Neuronal stem cell (in vitro differentiated cells): ENCODE results near the gene THAP2. TPM values are rescaled to one million over a fixed set of nuclear protein-coding genes. Genes with fewer than 3 reads are reported as not detected.

ENCODE experiments used
- DNase-seq: peaks from one replicate; pipeline ENCODE4 v3.0.0-alpha.2; 2013; ENCODE audit warnings: low spot score
- H2AFZ ChIP-seq: one replicate; pipeline ENCODE4 v1.6.1; 2013; ENCODE audit warnings: mild to moderate bottlenecking, low read length, inconsistent platforms
- H2AK5ac ChIP-seq: 2 replicates; pipeline ENCODE4 v1.6.1; 2013; ENCODE audit warnings: low read depth, mild to moderate bottlenecking, inconsistent platforms, low read length, moderate library complexity, mixed read lengths
- H2BK120ac ChIP-seq: 2 replicates; pipeline ENCODE4 v1.6.1; 2013; ENCODE audit warnings: low read depth, mild to moderate bottlenecking, inconsistent platforms, low read length, moderate library complexity, mixed read lengths
- H2BK12ac ChIP-seq: one replicate; pipeline ENCODE4 v1.6.1; 2013; ENCODE audit warnings: low read length, inconsistent platforms
- H2BK15ac ChIP-seq: 2 replicates; pipeline ENCODE4 v1.6.1; 2013; ENCODE audit warnings: mild to moderate bottlenecking, low read length, inconsistent platforms, mixed read lengths
- H2BK5ac ChIP-seq: one replicate; pipeline ENCODE4 v1.6.1; 2013; ENCODE audit warnings: inconsistent platforms, mild to moderate bottlenecking, low read length, moderate library complexity
- H3K14ac ChIP-seq: one replicate; pipeline ENCODE4 v1.6.1; 2013; ENCODE audit warnings: low read length, inconsistent platforms
- H3K18ac ChIP-seq: 2 replicates; pipeline ENCODE4 v1.6.1; 2013; ENCODE audit warnings: low read length, inconsistent platforms
- H3K23ac ChIP-seq: 2 replicates; pipeline ENCODE4 v1.6.1; 2013; ENCODE audit warnings: low read depth, mild to moderate bottlenecking, mixed read lengths, low read length, inconsistent platforms; ENCODE audit not compliant: poor library complexity
- H3K27ac ChIP-seq: replicated peaks from 3 replicates; pipeline ENCODE4 v1.5.1; 2013; ENCODE audit warnings: low read length, inconsistent platforms
- H3K27me3 ChIP-seq, 3 experiments: 2 replicates each; pipeline ENCODE4 v1.6.1; 2013; ENCODE audit warnings: low read length in 3 of 3, mild to moderate bottlenecking in 2 of 3, inconsistent platforms in 1 of 3, low read depth in 1 of 3, mixed read lengths in 1 of 3, moderate library complexity in 1 of 3; ENCODE audit not compliant: control insufficient read depth in 3 of 3, insufficient read depth in 3 of 3
- H3K36me3 ChIP-seq, 2 donors: replicated peaks in 1 of 2; 2 replicates each; pipeline ENCODE4 v1.6.1; 2013; ENCODE audit warnings: low read length in 2 of 2; ENCODE audit not compliant: control insufficient read depth in 2 of 2, insufficient read depth in 2 of 2
- H3K4ac ChIP-seq: 2 replicates; pipeline ENCODE4 v1.6.1; 2013; ENCODE audit warnings: inconsistent platforms, mild to moderate bottlenecking, low read length, moderate library complexity
- H3K4me1 ChIP-seq, 2 donors: 1 replicate in 1 of 2; 2 replicates in 1 of 2; pipeline ENCODE4 v1.6.1; 2013; ENCODE audit warnings: low read length in 2 of 2, low read depth in 1 of 2; ENCODE audit not compliant: control insufficient read depth in 2 of 2, insufficient read depth in 1 of 2
- H3K4me2 ChIP-seq: one replicate; pipeline ENCODE4 v1.6.1; 2013; ENCODE audit warnings: mild to moderate bottlenecking, low read length, inconsistent platforms; ENCODE audit not compliant: insufficient read depth, poor library complexity, severe bottlenecking
- H3K4me3 ChIP-seq, 2 donors: 2 replicates each; pipeline ENCODE4 v1.5.1; 2013; ENCODE audit warnings: low read length in 2 of 2, mild to moderate bottlenecking in 2 of 2, inconsistent platforms in 1 of 2, moderate library complexity in 1 of 2
- H3K79me1 ChIP-seq: one replicate; pipeline ENCODE4 v1.6.1; 2013; ENCODE audit warnings: low read depth, mild to moderate bottlenecking, inconsistent platforms, low read length, moderate library complexity
- H3K9ac ChIP-seq: one replicate; pipeline ENCODE4 v1.6.1; 2013; ENCODE audit warnings: mild to moderate bottlenecking, low read depth, low read length, inconsistent platforms; ENCODE audit not compliant: poor library complexity
- H3K9me3 ChIP-seq, 2 donors: replicated peaks in 1 of 2; 2 replicates each; pipeline versions ENCODE3 to v1.6.1; 2013; ENCODE audit warnings: low read length in 2 of 2, mild to moderate bottlenecking in 2 of 2, inconsistent platforms in 1 of 2, low read depth in 1 of 2, mixed read lengths in 1 of 2, moderate library complexity in 1 of 2; ENCODE audit not compliant: control insufficient read depth in 2 of 2, insufficient read depth in 1 of 2
- H4K8ac ChIP-seq: one replicate; pipeline ENCODE4 v1.6.1; 2013; ENCODE audit warnings: low read depth, mild to moderate bottlenecking, inconsistent platforms, low read length, moderate library complexity
- H4K91ac ChIP-seq: one replicate; pipeline ENCODE4 v1.6.1; 2013; ENCODE audit warnings: low read length, low read depth, mild to moderate bottlenecking, inconsistent platforms; ENCODE audit not compliant: poor library complexity
- WGBS, 2 donors: extraction: QIAGEN DNeasy Blood & Tissue Kit; methylation state at CpG; one replicate each; pipeline ENCODE4 v1.1.7; 2013; ENCODE audit warnings: missing lambda C conversion rate in 2 of 2, mixed read lengths in 1 of 2; ENCODE audit not compliant: insufficient read length in 2 of 2, insufficient replicate concordance in 1 of 2; ENCODE audit errors: extremely low coverage in 2 of 2; 5-methylcytosine and 5-hydroxymethylcytosine counted together
- polyA plus RNA-seq, 2 experiments: library from polyadenylated mRNA; stranded (reverse); fragments of 200-250 nt; gene quantifications; one replicate each; pipeline ENCODE4 v1.2.3, GENCODE V29; 2013

The THAP2 gene
- 15.2 TPM for polyA plus RNA-seq (2013, experiment 1 of 2)
- polyA plus RNA-seq (2013, experiment 2 of 2): 15.2 TPM

- peak within 1 kb of the TSS; percentile 88 to 95 for H3K4me3 ChIP-seq
- no peak within 1 kb of the TSS for H2BK15ac ChIP-seq
- no peaks in the 10 kb centered on the region for H3K27me3 ChIP-seq
- H3K27ac ChIP-seq: peak within 1 kb of the TSS; percentile 95
- H3K18ac ChIP-seq: peak within 1 kb of the TSS; percentile 94
- no peak within 1 kb of the TSS for H2BK120ac ChIP-seq
- H2AFZ ChIP-seq: peak within 1 kb of the TSS; percentile 93
- peak within 1 kb of the TSS; percentile 88 for H2AK5ac ChIP-seq
- H3K9me3 ChIP-seq: no peaks in the 10 kb centered on the region
- H3K23ac ChIP-seq: peak within 1 kb of the TSS; percentile 80
- no CpG with 5 or more reads among the region's 57 CpGs for WGBS, 2 donors
- peak within 1 kb of the TSS; percentile 53 for H3K4me2 ChIP-seq
- H3K4ac ChIP-seq: peak within 1 kb of the TSS; percentile 84
- peaks cover 0 to 2% of the 10 kb centered on the region in 2 donors for H3K4me1 ChIP-seq
- peaks cover 3% of the 10 kb centered on the region for H3K79me1 ChIP-seq
- H3K36me3 ChIP-seq: peaks cover 3 to 42% of the 10 kb centered on the region in 2 donors
- no peak within 1 kb of the TSS for H2BK12ac ChIP-seq
- H2BK5ac ChIP-seq: peak within 1 kb of the TSS; percentile 90
- no peak within 1 kb of the TSS for H4K8ac ChIP-seq
- peak; percentile 97 for DNase-seq
- peak within 1 kb of the TSS; percentile 90 for H3K14ac ChIP-seq
- H4K91ac ChIP-seq: no peak within 1 kb of the TSS
- peak within 1 kb of the TSS; percentile 92 for H3K9ac ChIP-seq
Measured at GRCh38 chr12:71663561-71664410, at the start of gene THAP2, which contains the start of gene ZFC3H1. TSS of gene THAP2 (plus strand) at chr12:71664301. CDS start at chr12:71664510, 209 bp downstream. TSS of gene ZFC3H1 (minus strand) at chr12:71663848. CDS start at chr12:71663610, 238 bp downstream.

DNA sequence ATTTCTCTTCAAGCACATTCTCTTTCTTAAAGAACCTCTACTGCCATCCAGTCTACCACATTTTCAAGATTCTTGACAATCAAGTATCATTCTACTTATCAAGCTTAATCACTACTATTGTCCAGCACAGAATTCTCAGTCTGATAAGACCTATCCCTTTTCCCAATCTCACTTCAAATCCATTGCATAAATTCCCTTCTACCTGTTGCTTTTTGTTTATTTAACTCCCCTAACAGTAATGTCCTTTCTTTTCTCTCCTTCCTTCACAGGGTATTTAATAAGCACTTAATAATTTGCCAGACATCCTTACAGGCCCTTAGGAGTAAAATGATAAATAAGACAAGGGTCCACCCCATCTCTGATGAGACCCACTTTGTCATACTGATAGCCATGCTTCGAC lies 42.2 kb upstream of the THAP2 start:
- DNase-seq: no peak
- Histone ChIP-seq H3K79me1 (no peaks in the 10 kb centered on the region), H3K4ac (no peak overlapping the region), H2BK15ac (no peak overlapping the region), H2BK12ac (no peak overlapping the region), H2AK5ac (no peak overlapping the region), H3K18ac (no peak overlapping the region), H3K36me3 (peaks cover 9 to 99% of the 10 kb centered on the region in 2 donors), H3K9me3 (no peaks in the 10 kb centered on the region), H3K9ac (no peak overlapping the region), H3K14ac (no peak overlapping the region), H3K4me1 (no peaks in the 10 kb centered on the region), H4K91ac (no peak overlapping the region), H2AFZ (no peak overlapping the region), H3K23ac (no peak overlapping the region), H3K27ac (no peak overlapping the region), H2BK5ac (no peak overlapping the region), H4K8ac (no peak overlapping the region), H3K4me3 (no peak overlapping the region), H2BK120ac (no peak overlapping the region), H3K27me3 (no peaks in the 10 kb centered on the region), H3K4me2 (no peak overlapping the region)
- no CpG with 5 or more reads among the region's 1 CpG for WGBS, 2 donors

GRCh38 chr12:71625476-71625875 lies 38.6 kb upstream of the THAP2 start:
- Histone ChIP-seq H3K4me1 (no peaks in the 10 kb centered on the region), H2AFZ (no peak overlapping the region), H3K4me2 (no peak overlapping the region), H3K27ac (no peak overlapping the region), H2BK5ac (no peak overlapping the region), H2AK5ac (no peak overlapping the region), H3K23ac (no peak overlapping the region), H3K36me3 (peaks cover 11 to 99% of the 10 kb centered on the region in 2 donors), H4K8ac (no peak overlapping the region), H3K9me3 (no peaks in the 10 kb centered on the region), H3K18ac (no peak overlapping the region), H2BK12ac (no peak overlapping the region), H3K79me1 (no peaks in the 10 kb centered on the region), H3K27me3 (no peaks in the 10 kb centered on the region), H3K4ac (no peak overlapping the region), H4K91ac (no peak overlapping the region), H2BK15ac (no peak overlapping the region), H2BK120ac (no peak overlapping the region), H3K9ac (no peak overlapping the region), H3K14ac (no peak overlapping the region), H3K4me3 (no peak overlapping the region)
- no CpG with 5 or more reads among the region's 2 CpGs for whole genome bisulfite sequencing, 2 donors
- DNase-seq: no peak

GRCh38 chr12:71626098-71626497 lies 38.0 kb upstream of the THAP2 start:
- Histone ChIP-seq H2BK5ac (no peak overlapping the region), H2AFZ (no peak overlapping the region), H3K14ac (no peak overlapping the region), H4K91ac (no peak overlapping the region), H3K4me1 (no peaks in the 10 kb centered on the region), H3K23ac (no peak overlapping the region), H4K8ac (no peak overlapping the region), H3K4me3 (no peak overlapping the region), H3K9me3 (no peaks in the 10 kb centered on the region), H2BK12ac (no peak overlapping the region), H2BK15ac (no peak overlapping the region), H3K27me3 (no peaks in the 10 kb centered on the region), H3K27ac (no peak overlapping the region), H3K4ac (no peak overlapping the region), H3K79me1 (no peaks in the 10 kb centered on the region), H3K36me3 (peaks cover 11 to 99% of the 10 kb centered on the region in 2 donors), H3K9ac (no peak overlapping the region), H3K4me2 (no peak overlapping the region), H3K18ac (no peak overlapping the region), H2AK5ac (no peak overlapping the region), H2BK120ac (no peak overlapping the region)
- DNase-seq: no peak
- no CpG with 5 or more reads among the region's 5 CpGs for WGBS, 2 donors
